Retinal pigment epithelial cell (primary cell): ENCODE data around the gene LHX5.

Experiments
- DNase-seq: peaks from one replicate; pipeline ENCODE4 v3.0.0-alpha.2; 2010; ENCODE audit warnings: low read depth
- H3K4me3 ChIP-seq: 2 replicates; pipeline ENCODE4 v1.5.1; 2011; ENCODE audit warnings: mild to moderate bottlenecking, low read length, control low read depth, moderate library complexity
- CTCF ChIP-seq: conservative IDR thresholded peaks from 2 replicates; pipeline ENCODE4 v1.5.1; 2011; ENCODE audit warnings: low read depth, low read length, control low read depth, inconsistent platforms

The LHX5 gene

GRCh38 chr12:113463746-113464451, 7.8 kb downstream of the LHX5 start:
- H3K4me3 ChIP-seq = no peak overlapping the region
- no peak for TF ChIP-seq CTCF
- no peak for DNase-seq

- H3K4me3 ChIP-seq = no peak overlapping the region
- DNase-seq = no peak
- no peak for TF ChIP-seq CTCF
Observed at GRCh38 chr12:113462998-113463745, 8.5 kb downstream of the LHX5 start.

GRCh38 chr12:113462117-113462774, 9.4 kb downstream of the LHX5 start:
- no peak for DNase-seq
- TF ChIP-seq CTCF = peak; percentile 91
- H3K4me3 ChIP-seq = peak overlapping the region; percentile 14

GRCh38 chr12:113461666-113462065, 10.0 kb downstream of the LHX5 start:
- no peak overlapping the region for H3K4me3 ChIP-seq
- TF ChIP-seq CTCF = peak; percentile 62
- no peak for DNase-seq

GRCh38 chr12:113459981-113460380, 11.7 kb downstream of the LHX5 start:
- H3K4me3 ChIP-seq = no peak overlapping the region
- TF ChIP-seq CTCF = no peak

DNA sequence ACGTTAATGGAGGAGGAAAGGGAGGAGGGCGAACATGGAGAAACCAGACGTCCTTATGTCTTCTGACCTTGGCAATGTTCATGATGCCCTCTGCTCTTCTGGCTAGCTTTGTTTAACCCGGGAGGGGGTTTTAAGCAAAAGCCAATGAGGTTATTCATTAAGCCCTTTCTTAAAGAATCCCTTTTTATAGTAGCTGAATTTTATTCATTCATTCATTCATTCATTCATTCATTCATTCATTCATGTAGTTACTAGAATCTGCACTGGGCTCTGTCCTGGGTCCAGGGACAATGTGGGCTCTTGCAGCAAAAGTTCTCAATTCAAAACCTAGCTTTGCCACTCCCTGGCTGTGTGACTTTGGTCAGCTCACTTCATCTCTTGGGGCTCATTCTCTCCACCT, 14.0 kb downstream of the LHX5 start:
- no peak for TF ChIP-seq CTCF
- no peak overlapping the region for H3K4me3 ChIP-seq
- DNase-seq = no peak

More at GRCh38 chr12:113459981-113460380, 11.7 kb downstream of the LHX5 start:
- DNase-seq = no peak

DNA sequence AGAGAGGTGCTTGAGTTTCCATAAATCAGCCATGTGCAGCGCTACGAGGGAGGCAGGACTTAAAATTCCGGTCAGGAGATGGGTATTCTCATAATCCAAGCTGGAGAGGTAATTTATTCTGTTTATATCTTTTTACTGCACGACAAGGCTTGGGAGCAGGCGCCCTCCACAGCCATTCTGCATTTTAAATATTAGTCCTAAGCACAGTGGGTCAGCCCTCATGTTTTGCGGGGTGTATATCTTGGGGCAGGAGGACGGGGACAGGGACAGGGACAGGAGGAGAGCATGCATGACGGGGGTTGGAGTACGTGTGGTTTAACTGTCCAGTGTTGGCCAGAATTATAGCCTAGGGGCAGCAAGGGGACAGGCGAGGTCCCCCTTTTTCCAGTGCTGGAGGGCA, 14.5 kb downstream of the LHX5 start:
- TF ChIP-seq CTCF = no peak
- no peak overlapping the region for H3K4me3 ChIP-seq
- no peak for DNase-seq
